ENCODE data around the gene PTPN13.

PTPN13 gene

DNA sequence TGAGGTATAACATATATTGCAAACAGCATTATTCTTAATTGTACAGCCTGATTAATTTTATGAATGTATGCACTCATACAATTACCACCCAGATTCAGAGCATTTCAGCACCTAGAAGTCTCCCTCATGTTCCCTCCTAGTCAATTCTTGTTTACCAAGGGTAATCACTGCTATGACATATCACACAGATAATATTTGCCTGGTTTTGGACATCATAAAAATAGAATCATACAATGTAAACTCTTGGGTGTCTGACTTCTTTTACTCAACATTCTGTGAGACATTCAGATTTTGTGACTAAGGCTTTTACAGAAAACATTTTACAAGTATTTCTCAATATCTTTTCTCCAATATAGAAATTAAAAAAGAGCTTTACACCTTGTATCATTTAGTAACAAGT, 66.9 kb downstream of the PTPN13 start:
- Histone ChIP-seq H3K27ac (ENCODE audit: low read depth, low read length) (no peak overlapping the region), H3K9ac (ENCODE audit: low read length) (no peak overlapping the region), H3K4me3 (ENCODE audit: low read length) (no peak overlapping the region), H3K27me3 (ENCODE audit: control insufficient read depth, insufficient read depth, low read length) (no peaks in the 10 kb centered on the region), H3K36me3 (ENCODE audit: control insufficient read depth, insufficient read depth, low read length) (no peaks in the 10 kb centered on the region), H3K4me1 (ENCODE audit: control insufficient read depth, insufficient read depth, low read length) (no peaks in the 10 kb centered on the region)

DNA sequence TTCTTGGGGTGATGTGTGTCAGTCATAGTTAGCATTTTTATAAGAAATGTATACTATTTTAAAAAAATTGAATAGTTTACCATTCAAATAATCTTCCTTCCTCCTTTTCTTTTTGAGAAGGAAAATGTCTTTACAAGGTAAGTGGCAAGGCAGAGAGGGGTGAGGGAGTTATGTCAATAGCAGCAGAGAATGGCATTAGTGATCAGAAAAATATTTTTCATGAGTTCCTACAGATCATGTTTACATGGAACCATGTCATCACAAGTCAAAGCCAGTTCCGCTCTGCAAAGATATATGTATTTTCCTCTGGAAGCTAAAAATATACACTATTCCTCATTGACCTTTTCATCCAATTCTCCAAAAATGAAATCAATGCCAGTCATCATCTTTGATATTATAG, 67.3 kb downstream of the PTPN13 start:
- Histone ChIP-seq H3K27me3 (ENCODE audit: control insufficient read depth, insufficient read depth, low read length) (no peaks in the 10 kb centered on the region), H3K9ac (ENCODE audit: low read length) (no peak overlapping the region), H3K27ac (ENCODE audit: low read depth, low read length) (no peak overlapping the region)

DNA sequence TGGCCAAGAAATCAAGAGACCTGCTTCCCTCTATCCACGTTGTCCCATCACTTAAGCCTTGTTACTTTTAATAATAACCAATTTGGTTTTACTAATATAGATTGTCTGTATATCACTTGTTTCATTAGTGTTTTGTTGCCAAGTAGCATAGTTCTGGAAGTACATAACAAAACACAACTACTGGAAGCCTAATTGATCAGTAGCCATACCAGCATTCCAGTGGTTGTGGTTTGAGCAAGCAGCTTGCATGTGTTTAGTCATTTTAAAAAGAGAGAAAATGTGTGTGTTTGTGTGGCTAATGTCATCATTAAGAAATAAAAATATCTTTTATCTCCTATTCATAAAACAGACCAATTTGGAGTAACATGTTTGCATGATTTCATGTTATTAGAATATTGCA, 70.8 kb downstream of the PTPN13 start:
- H3K9ac ChIP-seq (ENCODE audit: low read length), result no peak overlapping the region
- no peaks in the 10 kb centered on the region for H3K4me1 ChIP-seq (ENCODE audit: control insufficient read depth, insufficient read depth, low read length)
- no peak overlapping the region for H3K27ac ChIP-seq (ENCODE audit: low read depth, low read length)
- H3K36me3 ChIP-seq (ENCODE audit: control insufficient read depth, insufficient read depth, low read length), result no peaks in the 10 kb centered on the region
- H3K4me3 ChIP-seq (ENCODE audit: low read length), result no peak overlapping the region
- H3K27me3 ChIP-seq (ENCODE audit: control insufficient read depth, insufficient read depth, low read length), result no peaks in the 10 kb centered on the region

More for the DNA sequence above, 67.3 kb downstream of the PTPN13 start:
- H3K4me1 ChIP-seq (ENCODE audit: control insufficient read depth, insufficient read depth, low read length), result no peaks in the 10 kb centered on the region
- H3K36me3 ChIP-seq (ENCODE audit: control insufficient read depth, insufficient read depth, low read length), result no peaks in the 10 kb centered on the region
- H3K4me3 ChIP-seq (ENCODE audit: low read length), result no peak overlapping the region

DNA sequence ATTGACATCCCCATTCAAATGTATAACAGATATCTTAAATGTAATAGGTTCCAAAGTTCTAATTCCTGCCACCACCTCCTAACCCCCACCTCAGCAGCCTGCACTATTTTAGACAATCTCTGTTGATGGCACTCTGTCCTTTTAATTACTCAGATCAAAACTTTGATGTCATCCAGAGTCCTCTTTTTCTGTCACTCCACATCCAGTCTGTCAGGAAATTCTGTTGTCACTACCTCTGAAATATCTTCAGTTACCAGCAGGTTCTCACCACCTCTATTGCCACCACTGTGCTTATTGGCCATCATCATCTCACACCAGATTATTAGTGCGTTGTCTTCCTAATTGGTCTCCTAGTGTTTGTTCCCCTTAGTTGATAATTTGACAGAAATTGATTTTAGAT, 76.2 kb downstream of the PTPN13 start:
- H3K27ac ChIP-seq (ENCODE audit: low read depth, low read length), result no peak overlapping the region
- no peak overlapping the region for H3K4me3 ChIP-seq (ENCODE audit: low read length)
- no peaks in the 10 kb centered on the region for H3K4me1 ChIP-seq (ENCODE audit: control insufficient read depth, insufficient read depth, low read length)
- no peaks in the 10 kb centered on the region for H3K27me3 ChIP-seq (ENCODE audit: control insufficient read depth, insufficient read depth, low read length)
- no peak overlapping the region for H3K9ac ChIP-seq (ENCODE audit: low read length)
- no peaks in the 10 kb centered on the region for H3K36me3 ChIP-seq (ENCODE audit: control insufficient read depth, insufficient read depth, low read length)

DNA sequence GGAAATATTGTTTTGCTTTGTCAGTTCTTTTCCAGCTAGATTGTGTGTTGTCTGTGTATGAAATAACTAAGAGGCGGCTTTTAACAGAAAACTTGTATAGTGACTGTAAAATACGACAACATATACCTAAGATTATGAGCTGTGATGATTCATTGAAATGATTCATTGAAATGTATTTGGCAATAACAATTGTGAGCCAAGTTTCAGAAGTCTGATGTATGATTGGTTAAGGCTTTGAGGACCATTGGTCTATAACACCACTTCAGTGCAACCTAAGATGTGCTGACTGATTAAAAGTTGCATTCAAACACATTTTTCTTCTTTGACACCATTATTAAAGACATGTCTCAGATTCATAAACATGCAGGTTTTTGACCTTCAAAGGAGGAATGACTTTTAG, 76.6 kb downstream of the PTPN13 start:
- H3K27me3 ChIP-seq (ENCODE audit: control insufficient read depth, insufficient read depth, low read length), result no peaks in the 10 kb centered on the region
- no peaks in the 10 kb centered on the region for H3K4me1 ChIP-seq (ENCODE audit: control insufficient read depth, insufficient read depth, low read length)
- H3K9ac ChIP-seq (ENCODE audit: low read length), result no peak overlapping the region
- H3K36me3 ChIP-seq (ENCODE audit: control insufficient read depth, insufficient read depth, low read length), result no peaks in the 10 kb centered on the region
- no peak overlapping the region for H3K27ac ChIP-seq (ENCODE audit: low read depth, low read length)
- H3K4me3 ChIP-seq (ENCODE audit: low read length), result no peak overlapping the region

DNA sequence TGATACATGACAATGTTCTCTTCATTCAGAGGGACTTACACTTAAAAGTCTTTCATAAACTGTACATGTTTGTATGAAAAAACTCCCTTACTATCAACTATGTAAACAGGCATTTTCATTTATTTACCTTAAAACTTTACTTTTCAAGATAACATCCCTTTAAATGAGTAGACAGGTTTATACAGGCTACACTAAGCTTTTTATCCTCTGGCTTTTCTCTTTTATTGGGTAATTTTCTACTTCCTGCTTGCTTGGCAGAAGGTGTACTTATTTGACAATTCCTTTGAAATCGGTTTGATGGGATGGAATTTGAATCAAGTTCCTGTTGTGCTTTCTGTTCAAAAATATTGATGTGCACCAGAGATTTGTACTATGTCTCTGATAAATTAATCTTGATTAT, 81.4 kb downstream of the PTPN13 start:
- no peak overlapping the region for H3K4me3 ChIP-seq (ENCODE audit: low read length)
- H3K36me3 ChIP-seq (ENCODE audit: control insufficient read depth, insufficient read depth, low read length), result no peaks in the 10 kb centered on the region
- no peak overlapping the region for H3K9ac ChIP-seq (ENCODE audit: low read length)
- H3K27ac ChIP-seq (ENCODE audit: low read depth, low read length), result no peak overlapping the region
- no peaks in the 10 kb centered on the region for H3K4me1 ChIP-seq (ENCODE audit: control insufficient read depth, insufficient read depth, low read length)
- no peaks in the 10 kb centered on the region for H3K27me3 ChIP-seq (ENCODE audit: control insufficient read depth, insufficient read depth, low read length)

DNA sequence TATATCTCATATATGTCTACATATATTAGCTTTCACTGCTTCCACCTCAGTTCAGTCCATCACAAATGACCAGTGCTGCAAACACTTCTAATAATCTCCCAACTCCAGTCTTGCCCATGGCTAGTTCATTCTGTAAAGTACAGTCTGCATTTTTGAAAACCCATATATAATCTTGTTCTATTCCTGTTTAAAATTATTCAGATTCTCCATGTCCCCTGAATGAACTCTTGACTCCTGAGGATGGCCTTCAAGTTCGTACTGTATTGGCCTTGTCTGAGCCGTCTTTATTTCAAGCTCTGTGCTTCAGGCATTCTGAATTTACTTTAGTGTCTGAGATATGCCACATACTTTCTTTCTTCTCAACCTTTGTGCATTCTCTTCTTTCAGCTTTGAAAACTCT, 84.7 kb downstream of the PTPN13 start:
- no peak overlapping the region for H3K4me3 ChIP-seq (ENCODE audit: low read length)
- no peaks in the 10 kb centered on the region for H3K27me3 ChIP-seq (ENCODE audit: control insufficient read depth, insufficient read depth, low read length)

DNA sequence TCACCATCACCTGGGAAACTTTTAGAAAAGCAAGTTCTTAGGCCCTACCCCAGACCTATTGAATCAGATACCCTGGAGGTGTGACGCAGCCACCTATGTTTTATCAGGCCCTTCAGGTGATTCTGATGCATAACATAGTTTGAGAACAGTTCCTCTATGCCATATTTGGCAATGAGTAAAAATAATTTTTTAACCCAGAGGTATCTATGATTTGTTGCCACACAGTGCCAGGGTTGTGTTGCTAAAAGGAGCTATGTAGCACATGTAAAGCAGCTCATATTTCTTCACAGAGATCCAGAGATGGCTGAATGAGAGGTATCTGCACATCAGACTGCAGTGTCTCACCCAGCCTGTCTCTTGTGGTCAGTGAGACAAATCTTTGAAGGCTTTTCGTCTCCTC, 85.3 kb downstream of the PTPN13 start:
- no peak overlapping the region for H3K27ac ChIP-seq (ENCODE audit: low read depth, low read length)
- H3K4me1 ChIP-seq (ENCODE audit: control insufficient read depth, insufficient read depth, low read length), result no peaks in the 10 kb centered on the region

More for the DNA sequence above, 84.7 kb downstream of the PTPN13 start:
- Histone ChIP-seq H3K36me3 (ENCODE audit: control insufficient read depth, insufficient read depth, low read length) (no peaks in the 10 kb centered on the region), H3K27ac (ENCODE audit: low read depth, low read length) (no peak overlapping the region), H3K4me1 (ENCODE audit: control insufficient read depth, insufficient read depth, low read length) (no peaks in the 10 kb centered on the region), H3K9ac (ENCODE audit: low read length) (no peak overlapping the region)

DNA sequence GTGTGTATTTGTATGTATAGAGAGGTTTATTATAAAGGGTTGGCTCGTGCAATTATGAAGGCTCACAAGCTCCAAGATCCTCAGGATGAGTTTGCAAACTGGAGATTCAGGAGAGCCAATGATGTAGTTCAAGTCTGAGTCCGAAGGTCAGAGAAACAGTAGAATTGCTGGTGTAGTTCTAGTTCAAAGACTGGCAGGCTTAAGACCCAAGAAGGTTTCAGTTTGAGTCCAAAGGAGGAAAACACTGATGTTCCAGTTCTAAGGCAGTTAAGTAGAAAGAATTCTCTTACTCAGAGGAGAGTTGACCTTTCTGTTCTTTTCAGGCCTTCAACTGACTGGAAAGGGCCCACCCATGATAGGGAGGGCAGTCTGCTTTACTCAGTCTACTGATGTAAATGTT, 89.1 kb downstream of the PTPN13 start:
- H3K27me3 ChIP-seq (ENCODE audit: control insufficient read depth, insufficient read depth, low read length), result no peaks in the 10 kb centered on the region
- H3K4me1 ChIP-seq (ENCODE audit: control insufficient read depth, insufficient read depth, low read length), result no peaks in the 10 kb centered on the region
- no peak overlapping the region for H3K9ac ChIP-seq (ENCODE audit: low read length)
- no peak overlapping the region for H3K4me3 ChIP-seq (ENCODE audit: low read length)
- H3K27ac ChIP-seq (ENCODE audit: low read depth, low read length), result no peak overlapping the region
- H3K36me3 ChIP-seq (ENCODE audit: control insufficient read depth, insufficient read depth, low read length), result no peaks in the 10 kb centered on the region

More for the DNA sequence above, 85.3 kb downstream of the PTPN13 start:
- Histone ChIP-seq H3K36me3 (ENCODE audit: control insufficient read depth, insufficient read depth, low read length) (no peaks in the 10 kb centered on the region), H3K27me3 (ENCODE audit: control insufficient read depth, insufficient read depth, low read length) (no peaks in the 10 kb centered on the region), H3K4me3 (ENCODE audit: low read length) (no peak overlapping the region), H3K9ac (ENCODE audit: low read length) (no peak overlapping the region)

DNA sequence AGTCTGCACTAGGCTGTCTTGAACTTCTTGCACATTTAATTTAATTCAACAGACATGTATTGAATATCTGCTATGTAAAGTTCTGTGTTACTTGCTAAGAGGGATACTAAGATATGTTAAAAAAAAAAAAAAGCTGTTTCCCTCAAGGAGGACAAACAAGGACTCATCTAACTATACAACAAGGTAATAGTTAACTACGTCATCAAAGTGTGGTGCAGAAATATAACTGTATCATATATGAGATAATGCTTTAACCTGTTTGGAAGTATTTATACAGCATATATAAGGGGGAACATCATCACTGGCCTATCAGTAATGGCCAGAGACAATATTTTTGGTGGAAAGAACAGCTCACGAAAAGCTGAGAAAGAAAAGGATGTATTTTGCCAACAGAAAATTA, 89.9 kb downstream of the PTPN13 start:
- Histone ChIP-seq H3K9ac (ENCODE audit: low read length) (no peak overlapping the region), H3K27ac (ENCODE audit: low read depth, low read length) (no peak overlapping the region), H3K27me3 (ENCODE audit: control insufficient read depth, insufficient read depth, low read length) (no peaks in the 10 kb centered on the region), H3K4me1 (ENCODE audit: control insufficient read depth, insufficient read depth, low read length) (no peaks in the 10 kb centered on the region), H3K36me3 (ENCODE audit: control insufficient read depth, insufficient read depth, low read length) (no peaks in the 10 kb centered on the region), H3K4me3 (ENCODE audit: low read length) (no peak overlapping the region)

DNA sequence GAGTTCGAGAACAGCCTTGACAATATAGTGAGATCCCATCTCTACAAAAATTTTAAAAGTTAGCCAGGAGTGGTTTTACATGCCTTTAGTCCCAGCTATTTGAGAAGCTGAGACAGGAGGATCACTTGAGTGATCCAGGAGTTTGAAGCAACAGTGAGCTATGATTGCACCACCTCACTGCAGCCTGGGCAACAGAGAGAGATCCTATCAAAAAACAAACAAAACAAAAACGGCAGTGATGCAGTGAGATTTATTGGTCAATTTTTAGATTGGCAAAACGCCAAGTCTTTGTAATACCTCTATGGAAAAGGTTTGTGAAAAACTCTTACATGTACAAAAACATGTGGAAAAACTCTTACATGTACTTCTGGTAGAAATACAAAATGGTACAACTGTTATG, 91.3 kb downstream of the PTPN13 start:
- H3K27ac ChIP-seq (ENCODE audit: low read depth, low read length), result no peak overlapping the region
- H3K4me3 ChIP-seq (ENCODE audit: low read length), result no peak overlapping the region
- H3K36me3 ChIP-seq (ENCODE audit: control insufficient read depth, insufficient read depth, low read length), result no peaks in the 10 kb centered on the region
- no peaks in the 10 kb centered on the region for H3K4me1 ChIP-seq (ENCODE audit: control insufficient read depth, insufficient read depth, low read length)
- no peak overlapping the region for H3K9ac ChIP-seq (ENCODE audit: low read length)
- H3K27me3 ChIP-seq (ENCODE audit: control insufficient read depth, insufficient read depth, low read length), result no peaks in the 10 kb centered on the region

DNA sequence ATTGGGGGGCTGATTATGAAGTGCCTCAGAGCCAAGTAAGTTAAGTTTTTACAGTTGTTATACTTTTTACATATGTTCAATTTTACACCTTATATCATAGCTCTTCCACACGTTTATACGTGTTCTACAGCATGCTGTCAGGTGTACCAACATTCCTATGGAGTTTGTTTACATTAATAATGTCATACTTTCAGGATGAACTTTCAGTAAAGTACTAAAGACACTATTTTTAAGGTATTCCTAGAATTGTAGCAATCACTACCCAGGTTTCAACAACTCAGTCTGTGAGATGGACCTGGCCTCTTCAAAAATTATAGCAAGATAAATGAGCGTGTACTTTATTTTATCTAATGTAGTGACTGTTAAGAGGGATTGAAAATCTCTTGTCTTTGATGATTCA, 92.6 kb downstream of the PTPN13 start:
- no peak overlapping the region for H3K27ac ChIP-seq (ENCODE audit: low read depth, low read length)
- H3K36me3 ChIP-seq (ENCODE audit: control insufficient read depth, insufficient read depth, low read length), result no peaks in the 10 kb centered on the region
- no peaks in the 10 kb centered on the region for H3K27me3 ChIP-seq (ENCODE audit: control insufficient read depth, insufficient read depth, low read length)
- no peak overlapping the region for H3K9ac ChIP-seq (ENCODE audit: low read length)
- H3K4me1 ChIP-seq (ENCODE audit: control insufficient read depth, insufficient read depth, low read length), result no peaks in the 10 kb centered on the region
- no peak overlapping the region for H3K4me3 ChIP-seq (ENCODE audit: low read length)

DNA sequence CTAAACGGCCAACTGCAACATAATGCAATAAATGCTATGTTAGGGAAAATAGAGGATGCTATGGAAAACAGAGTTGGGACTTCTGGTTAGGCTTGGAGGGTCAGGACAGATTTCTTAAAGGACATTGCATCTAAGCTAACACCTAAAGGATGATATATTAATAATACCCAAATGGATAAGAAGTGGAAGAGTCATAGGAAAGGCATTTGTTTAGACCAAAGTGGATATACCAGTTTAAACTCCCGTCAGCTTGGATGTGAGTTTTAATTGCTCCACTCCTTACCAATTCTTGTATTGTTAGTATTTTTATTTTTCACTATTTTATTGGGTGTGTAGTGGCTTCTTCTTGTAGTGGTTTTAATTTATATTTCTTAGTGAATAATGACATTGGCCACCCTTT, 93.9 kb downstream of the PTPN13 start:
- H3K27ac ChIP-seq (ENCODE audit: low read depth, low read length), result no peak overlapping the region
- no peaks in the 10 kb centered on the region for H3K4me1 ChIP-seq (ENCODE audit: control insufficient read depth, insufficient read depth, low read length)
- H3K4me3 ChIP-seq (ENCODE audit: low read length), result no peak overlapping the region
- H3K36me3 ChIP-seq (ENCODE audit: control insufficient read depth, insufficient read depth, low read length), result no peaks in the 10 kb centered on the region
- no peaks in the 10 kb centered on the region for H3K27me3 ChIP-seq (ENCODE audit: control insufficient read depth, insufficient read depth, low read length)
- H3K9ac ChIP-seq (ENCODE audit: low read length), result no peak overlapping the region

DNA sequence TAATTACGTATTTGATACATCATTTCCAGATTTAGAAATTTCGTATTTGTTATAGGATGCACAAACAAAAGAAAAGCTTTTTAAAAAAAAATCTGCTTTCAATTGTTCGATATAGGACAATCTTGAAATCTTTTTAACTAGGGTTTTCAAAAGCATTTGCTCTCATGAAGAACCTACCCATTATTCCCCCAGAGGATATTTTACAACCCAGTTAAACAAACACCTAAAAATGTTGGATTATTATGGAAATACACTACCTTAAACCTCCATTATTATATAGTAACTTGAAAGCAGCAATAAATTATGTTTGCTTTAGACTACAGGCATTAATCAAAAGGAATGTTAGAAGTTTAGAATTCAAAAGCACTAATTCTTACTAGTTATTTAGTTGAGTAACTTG, 110.5 kb downstream of the PTPN13 start:
- Histone ChIP-seq H3K9ac (ENCODE audit: low read length) (no peak overlapping the region), H3K36me3 (ENCODE audit: control insufficient read depth, insufficient read depth, low read length) (no peaks in the 10 kb centered on the region), H3K4me3 (ENCODE audit: low read length) (no peak overlapping the region), H3K27ac (ENCODE audit: low read depth, low read length) (no peak overlapping the region), H3K4me1 (ENCODE audit: control insufficient read depth, insufficient read depth, low read length) (no peaks in the 10 kb centered on the region), H3K27me3 (ENCODE audit: control insufficient read depth, insufficient read depth, low read length) (no peaks in the 10 kb centered on the region)
